NCI-H1694 treated with DMSO at 0.1 percent for 48 hours (cell line): ENCODE measurements around the gene PIGQ.

ENCODE experiments used
- DNase-seq: peaks from one replicate; lab custom pipeline; 2025; lab: John Stamatoyannopoulos, UW

PIGQ gene

GRCh38 chr16:555528-556473 is 14.0 kb upstream of the PIGQ start:
- no peak for DNase-seq

GRCh38 chr16:556474-557173 is 13.1 kb upstream of the PIGQ start:
- no peak for DNase-seq

GRCh38 chr16:557463-558297 is 12.1 kb upstream of the PIGQ start:
- DNase-seq = no peak

- no peak for DNase-seq
These were observed 11.3 kb upstream of the PIGQ start for GRCh38 chr16:558298-559020.

GRCh38 chr16:559021-559380 is 10.8 kb upstream of the PIGQ start:
- no peak for DNase-seq

- DNase-seq = no peak
These were observed 10.2 kb upstream of the PIGQ start for GRCh38 chr16:559411-560203.

GRCh38 chr16:560204-560700 is 9.5 kb upstream of the PIGQ start, which contains the start of gene PRR35:
Gene PRR35, plus strand, starts transcription at chr16:560394. Its CDS starts 2,901 bp downstream, at chr16:563295.
- no peak for DNase-seq

GRCh38 chr16:560701-561412 is 8.9 kb upstream of the PIGQ start:
- no peak for DNase-seq

- no peak for DNase-seq
These were observed 8.4 kb upstream of the PIGQ start for GRCh38 chr16:561413-561794.

- DNase-seq = no peak
These were observed 7.5 kb upstream of the PIGQ start for GRCh38 chr16:561957-562938.

GRCh38 chr16:563072-563644 is 6.6 kb upstream of the PIGQ start:
- no peak for DNase-seq

- DNase-seq = no peak
These were observed 4.9 kb upstream of the PIGQ start for GRCh38 chr16:564690-565418.

GRCh38 chr16:565419-566330 is 4.1 kb upstream of the PIGQ start:
- DNase-seq = no peak

GRCh38 chr16:566475-567372 is 3.0 kb upstream of the PIGQ start, which contains the start of gene NHLRC4:
Gene NHLRC4, plus strand, starts transcription at chr16:567005. Its CDS starts 1,043 bp downstream, at chr16:568048.
- no peak for DNase-seq
